HEK293T (cell line): ENCODE results near the gene CHAF1B.

ENCODE experiments used
- CTBP1 ChIP-seq: fragments of 450-650 bp; IDR thresholded peaks from 2 replicates; pipeline ENCODE4 v1.6.1; 2016; ENCODE audit warnings: borderline replicate concordance
- FOXK2 ChIP-seq: fragments of 450-650 bp; IDR thresholded peaks from 2 replicates; pipeline ENCODE4 v1.6.1; 2016; ENCODE audit warnings: mild to moderate bottlenecking
- PKNOX1 ChIP-seq: fragments of 450-650 bp; IDR thresholded peaks from 2 replicates; pipeline ENCODE4 v1.6.1; 2016

- no peak for TF ChIP-seq CTBP1
- TF ChIP-seq PKNOX1: no peak
- TF ChIP-seq FOXK2: no peak
These were observed 17.1 kb downstream of the CHAF1B start for GRCh38 chr21:36402339-36402738.
